Stimulated activated CD4-positive, alpha-beta T cell treated with anti-CD3 and anti-CD28 coated beads, TNF-alpha, amount 100 ng/mL, for 4 hours (primary cell): ENCODE data around the gene MAPKAP1.
"Not testable (repeated sequence)": the region's sequence is repeated elsewhere in the genome, so short reads cannot be mapped to it uniquely, and the experiment has no call there.

Experiments used
- DNase-seq, 3 experiments: peaks; one replicate each; pipeline ENCODE4 v3.0.0-alpha.2; 2020; ENCODE audit warnings: low read depth in 3 of 3

Gene MAPKAP1

GRCh38 chr9:125732562-125732961 lies 25.6 kb upstream of the MAPKAP1 start:
- DNase-seq = no peak

GRCh38 chr9:125730168-125730567 lies 23.2 kb upstream of the MAPKAP1 start:
- no peak for DNase-seq

- no peak for DNase-seq
Observed at GRCh38 chr9:125726456-125727132, 19.6 kb upstream of the MAPKAP1 start.

- DNase-seq = no peak
Observed at GRCh38 chr9:125707472-125707804, 430 bp upstream of the MAPKAP1 start.

DNA sequence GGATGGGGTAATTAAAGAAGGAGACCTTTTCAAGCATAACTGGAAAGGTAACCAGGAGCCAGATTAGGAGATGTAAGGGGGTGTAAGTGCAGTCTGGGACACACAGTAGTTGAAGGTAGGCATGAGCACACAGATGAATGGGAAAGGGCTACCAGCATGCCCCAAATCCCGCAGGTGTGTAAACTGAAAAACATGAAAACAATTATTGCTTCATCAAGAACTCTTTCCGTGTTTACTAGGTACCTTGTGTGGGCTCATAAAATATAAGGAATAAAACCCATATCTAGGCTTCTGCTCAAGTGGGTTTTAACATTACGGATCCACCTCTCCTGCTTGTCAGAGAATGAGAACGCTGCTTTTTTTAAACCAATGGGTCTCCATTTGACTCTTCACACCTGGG lies 1.1 kb downstream of the MAPKAP1 start:
- DNase-seq = no peak

DNA sequence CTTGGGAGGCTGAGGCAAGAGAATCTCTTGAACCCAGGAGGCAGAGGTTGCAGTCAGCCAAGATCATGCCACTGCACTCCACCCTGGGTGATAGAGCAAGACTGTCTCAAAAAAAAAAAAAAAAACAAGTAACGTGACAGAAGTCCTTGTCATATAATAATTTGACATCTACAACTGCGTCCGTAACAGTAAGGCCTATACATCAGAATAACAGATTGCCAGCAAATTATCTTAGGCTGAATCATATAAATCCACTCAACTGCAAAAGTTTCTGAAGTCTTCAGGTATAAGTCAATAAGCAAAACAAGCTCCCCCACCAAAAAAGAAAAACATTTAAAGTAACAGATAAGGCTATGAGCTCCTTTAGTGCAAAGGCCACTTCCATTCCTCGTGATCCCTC lies 3.3 kb downstream of the MAPKAP1 start:
- DNase-seq = no peak

DNA sequence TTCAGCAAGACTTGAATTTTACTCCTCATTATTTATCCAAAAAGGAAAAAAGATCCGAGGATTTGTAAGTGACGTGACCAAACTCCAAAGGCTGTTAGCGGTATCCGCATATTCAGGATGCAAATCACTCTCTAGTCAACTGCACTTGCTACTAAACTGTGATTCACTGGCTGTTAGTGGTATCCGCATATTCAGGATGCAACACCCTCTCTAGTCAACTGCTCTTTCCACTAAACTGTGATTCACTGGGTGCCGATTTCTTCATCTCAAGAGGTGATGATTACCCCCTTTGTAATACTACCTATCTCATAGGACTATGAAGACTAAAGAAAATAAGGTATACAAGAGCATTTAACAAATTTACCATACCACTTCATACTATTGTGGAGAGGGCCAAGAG lies 5.7 kb downstream of the MAPKAP1 start:
- DNase-seq = no peak

GRCh38 chr9:125700791-125701190 lies 6.2 kb downstream of the MAPKAP1 start:
- no peak for DNase-seq

DNA sequence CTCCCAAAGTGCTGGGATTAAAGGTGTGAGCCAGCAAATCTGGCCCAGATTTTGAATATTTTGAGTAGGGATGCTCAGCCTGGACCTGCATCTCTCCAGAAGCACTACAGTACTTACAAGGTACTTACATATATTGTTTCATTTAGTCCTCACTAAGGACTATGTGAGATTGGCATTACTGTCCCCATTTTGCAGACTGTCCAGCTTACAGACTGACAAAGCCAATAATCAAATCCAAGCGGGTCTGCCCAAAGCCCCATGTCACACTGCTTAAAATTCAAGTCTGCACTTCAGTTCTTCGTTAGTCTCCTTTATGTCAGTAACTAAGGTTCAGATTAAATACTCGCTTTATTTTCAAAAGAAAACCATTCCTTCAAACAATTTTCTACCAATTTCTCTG lies 7.1 kb downstream of the MAPKAP1 start:
- no peak for DNase-seq

DNA sequence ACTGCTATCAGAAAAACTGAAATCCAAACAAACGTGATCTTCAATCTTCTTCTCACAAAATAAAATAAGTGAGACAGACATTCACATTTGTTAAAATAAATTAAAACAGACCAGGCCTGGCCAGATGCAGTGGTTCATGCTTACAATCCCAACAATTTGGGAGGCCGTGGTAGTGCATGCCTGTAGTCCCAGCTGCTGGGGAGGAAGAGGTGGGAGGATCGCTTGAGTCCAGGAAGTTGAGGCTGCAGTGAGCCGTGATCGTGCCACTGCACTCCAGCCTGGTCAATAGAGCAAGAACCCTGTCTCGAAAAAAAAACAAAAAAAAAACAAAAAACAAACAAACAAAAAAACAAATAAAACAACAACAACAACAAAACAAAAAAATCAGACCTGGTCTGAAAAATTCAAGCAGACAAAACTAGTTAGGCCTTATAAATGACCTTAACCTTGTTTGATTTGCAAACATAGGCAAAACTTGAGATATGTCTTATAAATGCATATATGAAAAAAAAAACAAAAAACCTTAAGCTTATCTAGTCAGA lies 10.8 kb downstream of the MAPKAP1 start:
- no peak for DNase-seq

- DNase-seq = not testable (repeated sequence)
Observed at GRCh38 chr9:125695548-125695947, 11.5 kb downstream of the MAPKAP1 start.

GRCh38 chr9:125694478-125694877 lies 12.5 kb downstream of the MAPKAP1 start:
- DNase-seq = no peak

DNA sequence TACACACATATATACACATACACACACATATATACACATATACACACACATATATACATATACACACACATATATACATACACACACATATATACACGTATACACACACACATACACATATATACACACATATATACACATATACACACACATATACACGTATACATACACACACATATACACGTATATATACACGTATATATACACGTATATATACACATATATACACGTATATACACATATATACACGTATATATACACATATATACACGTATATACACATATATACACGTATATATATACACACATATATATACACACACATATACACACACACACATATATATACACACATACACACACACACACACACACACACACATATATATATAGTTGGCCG lies 13.5 kb downstream of the MAPKAP1 start:
- not testable (repeated sequence) for DNase-seq

DNA sequence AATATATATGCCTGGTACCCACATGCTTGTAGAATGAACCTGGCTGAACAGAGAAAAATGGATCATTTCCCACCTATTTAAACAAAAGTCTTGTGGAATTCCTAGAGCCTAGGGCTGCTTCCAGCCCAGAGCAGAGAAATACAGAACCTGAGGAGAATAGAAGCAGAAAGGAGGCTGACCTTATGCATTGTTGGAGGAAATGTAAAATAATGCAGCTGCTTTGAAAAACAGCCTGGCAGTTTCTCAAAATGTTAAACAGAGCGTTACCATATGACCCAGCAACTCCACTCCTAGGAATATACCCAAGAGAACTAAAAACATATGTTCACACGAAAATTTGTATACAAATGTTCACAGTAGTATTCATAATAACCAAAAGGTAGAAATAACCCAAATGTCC lies 15.1 kb downstream of the MAPKAP1 start:
- no peak for DNase-seq

- DNase-seq = no peak
Observed at GRCh38 chr9:125690679-125691078, 16.3 kb downstream of the MAPKAP1 start.

DNA sequence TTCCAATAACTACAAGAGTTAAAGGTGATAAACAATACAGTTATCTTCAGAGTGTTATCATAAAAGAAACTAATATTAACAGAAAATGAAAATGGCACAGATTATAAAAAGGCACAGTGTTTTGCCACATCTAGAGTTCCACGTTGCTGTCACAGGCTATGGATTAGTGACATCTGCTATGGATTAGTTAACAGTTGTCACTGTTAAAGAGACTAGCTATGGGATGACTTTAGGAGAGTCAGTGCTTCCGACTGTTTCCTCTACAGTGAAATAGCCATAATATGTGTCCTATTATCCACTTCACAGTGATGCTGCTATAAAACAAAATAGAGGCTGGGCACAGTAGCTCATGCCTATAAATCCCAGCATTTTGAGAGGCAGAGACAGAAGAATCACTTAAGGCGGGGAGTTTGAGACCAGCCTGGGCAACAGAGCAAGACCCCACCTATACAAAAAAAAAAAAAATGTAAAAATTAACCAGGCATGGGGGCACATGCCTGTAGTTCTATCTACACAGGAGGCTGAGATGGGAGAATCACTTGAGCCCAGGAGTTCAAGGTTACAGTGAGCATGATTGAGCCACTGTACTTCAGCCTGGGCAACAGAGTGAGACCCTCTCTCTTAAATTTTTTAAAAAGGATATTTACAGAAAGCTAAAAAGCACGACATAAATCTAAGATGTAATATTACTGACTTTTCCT lies 19.7 kb downstream of the MAPKAP1 start:
- DNase-seq = no peak

- DNase-seq = no peak
Observed at GRCh38 chr9:125685167-125685566, 21.8 kb downstream of the MAPKAP1 start.

DNA sequence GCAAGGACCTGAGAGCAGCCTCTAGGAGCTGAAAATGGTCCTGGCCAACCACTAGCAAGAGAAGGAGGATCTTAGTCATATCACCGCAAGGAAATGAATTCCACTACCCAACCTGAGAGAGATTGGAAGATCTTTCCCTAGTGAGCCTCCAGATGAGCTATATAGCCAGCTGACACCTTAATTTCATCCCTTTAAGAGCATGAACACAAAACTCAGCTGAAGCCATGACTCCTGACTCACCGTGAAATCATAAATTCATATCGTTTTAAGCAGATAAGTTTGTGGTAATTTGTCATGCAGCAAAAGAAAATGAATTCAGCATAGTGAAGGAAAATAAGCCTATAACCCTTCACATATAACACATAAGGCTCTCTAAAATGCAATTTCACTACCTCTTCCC lies 23.5 kb downstream of the MAPKAP1 start:
- no peak for DNase-seq

- no peak for DNase-seq
Observed at GRCh38 chr9:125682340-125682739, 24.7 kb downstream of the MAPKAP1 start.

DNA sequence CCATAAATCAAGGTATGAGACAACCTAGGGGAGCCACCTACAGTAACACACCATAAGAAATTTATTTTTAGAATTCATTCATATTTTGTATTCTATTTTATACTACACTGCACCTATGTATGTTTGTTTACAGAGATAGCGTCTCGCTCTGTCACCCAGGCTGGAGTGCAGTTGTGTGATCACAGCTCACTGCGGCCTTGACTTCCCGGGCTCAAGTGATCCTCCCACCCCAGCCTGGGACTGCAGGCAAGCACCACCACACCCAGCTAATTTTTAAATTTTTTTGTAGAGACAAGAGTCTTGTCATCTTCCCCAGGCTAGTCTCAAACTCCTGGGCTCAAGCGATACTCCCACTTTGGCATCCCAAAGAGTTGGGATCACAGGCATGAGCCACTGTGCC lies 25.4 kb downstream of the MAPKAP1 start:
- no peak for DNase-seq

DNA sequence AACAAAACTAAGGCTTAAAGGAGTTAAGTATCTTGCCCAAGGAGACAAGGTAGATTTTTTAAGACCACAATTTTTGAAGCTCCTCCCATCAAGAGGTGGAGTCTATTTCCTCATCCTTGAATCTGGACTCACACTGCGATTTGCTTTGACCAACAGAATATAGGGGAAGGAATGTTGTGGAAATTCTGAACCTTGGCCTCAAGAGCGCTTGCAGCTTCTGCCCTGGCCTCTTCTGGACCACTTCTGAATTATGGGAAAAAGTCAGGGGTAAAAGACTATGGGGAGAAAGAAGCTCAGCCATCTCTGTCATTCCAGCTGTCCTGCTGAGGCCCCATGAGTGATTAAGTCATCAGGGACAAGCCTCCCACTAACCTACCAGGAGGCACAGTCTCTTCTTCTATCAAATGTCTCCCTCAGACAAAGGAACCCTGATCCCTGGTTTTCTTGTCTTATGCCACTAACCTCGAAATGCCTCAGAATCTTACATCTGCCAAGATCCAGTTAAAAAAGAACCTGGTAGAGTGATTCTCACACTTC lies 25.9 kb downstream of the MAPKAP1 start:
- DNase-seq = no peak

DNA sequence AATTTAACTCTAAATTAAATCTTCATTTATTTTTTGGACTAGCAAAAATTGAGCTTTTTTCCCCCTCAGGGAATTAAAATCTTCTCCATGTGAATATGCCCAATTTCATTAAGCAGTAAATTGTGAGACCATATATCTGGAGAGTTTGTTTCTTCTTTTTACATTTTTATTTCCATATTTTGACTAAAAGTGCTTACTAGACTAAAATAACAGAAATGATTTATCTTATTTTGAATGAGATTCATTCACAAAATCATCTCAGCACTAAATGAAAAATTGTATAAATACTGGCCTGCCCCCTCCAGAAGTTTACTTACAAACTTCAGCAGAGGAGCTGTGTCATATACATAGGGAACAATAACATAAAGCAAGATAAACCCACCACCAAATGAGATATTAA lies 26.6 kb downstream of the MAPKAP1 start:
- no peak for DNase-seq

GRCh38 chr9:125679597-125680189 lies 27.3 kb downstream of the MAPKAP1 start:
- DNase-seq = no peak
